ENCODE measurements around the gene ATP1B3.

The ATP1B3 gene

DNA sequence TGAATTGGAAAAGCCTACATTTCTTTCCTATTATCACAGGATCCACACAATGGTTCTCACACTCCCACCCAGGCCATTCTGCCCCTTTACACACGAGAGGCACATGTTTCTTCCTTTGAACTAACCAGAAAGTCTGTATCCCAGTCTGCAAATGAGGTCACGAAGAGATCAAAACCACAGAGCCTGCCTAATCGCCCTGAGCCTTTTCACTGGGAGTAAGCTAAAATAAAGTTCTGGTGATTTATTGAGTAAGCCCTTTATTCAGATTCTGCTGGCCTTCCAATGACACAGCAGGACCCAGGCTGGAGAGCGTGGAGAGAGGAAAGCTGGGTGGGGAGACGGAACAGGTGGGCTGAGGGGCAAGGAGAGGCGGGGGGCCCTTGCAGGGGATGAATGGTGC, 78.7 kb downstream of the ATP1B3 start:
- H3K27ac Mint-ChIP-seq = peak overlapping the region; percentile 78 to 89 (median 78)
- peak overlapping the region in 1 of 3 experiments; percentile 0 for H3K4me3 Mint-ChIP-seq
- peaks cover 72% of the 10 kb centered on the region for H3K36me3 Mint-ChIP-seq (ENCODE audit: low read depth)
- H3K27me3 Mint-ChIP-seq (ENCODE audit: low read depth) = no peaks in the 10 kb centered on the region
- no peak for TF ChIP-seq CTCF (IDR thresholded peaks at IDR 0.05; ENCODE audit: unreplicated experiment in 3 of 3)
- H3K9me3 Mint-ChIP-seq = no peaks in the 10 kb centered on the region
- peaks cover 33% of the 10 kb centered on the region for H3K4me1 Mint-ChIP-seq

GRCh38 chr3:141959589-141960554, 83.4 kb downstream of the ATP1B3 start:
- peaks cover 87% of the 10 kb centered on the region for H3K36me3 Mint-ChIP-seq (ENCODE audit: low read depth)
- no peak overlapping the region for H3K4me3 Mint-ChIP-seq
- no peaks in the 10 kb centered on the region for H3K27me3 Mint-ChIP-seq (ENCODE audit: low read depth)
- H3K4me1 Mint-ChIP-seq = peaks cover 10% of the 10 kb centered on the region
- H3K27ac Mint-ChIP-seq = peak overlapping the region; percentile 15 to 60 (median 42)
- no peak for TF ChIP-seq CTCF (IDR thresholded peaks at IDR 0.05; ENCODE audit: unreplicated experiment in 3 of 3)
- H3K9me3 Mint-ChIP-seq = no peaks in the 10 kb centered on the region

DNA sequence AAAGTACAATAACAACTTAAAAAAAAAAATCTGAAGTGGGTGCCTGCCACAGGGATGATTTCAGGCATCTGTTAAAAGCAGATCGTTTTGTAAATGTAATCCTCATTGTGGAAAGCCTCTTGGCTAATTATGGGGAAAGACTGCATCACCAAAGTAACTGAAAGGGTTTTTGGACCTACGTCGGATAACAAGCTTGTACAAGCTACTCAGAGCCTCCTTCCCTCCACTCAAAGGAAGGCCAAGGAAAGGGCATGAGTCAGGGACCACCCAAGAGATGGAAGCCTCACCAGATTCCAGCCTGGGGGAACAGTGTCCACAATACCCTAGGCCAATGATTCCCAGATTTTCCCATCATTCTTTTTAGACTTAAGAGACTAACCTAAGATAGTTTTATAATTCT, 84.3 kb downstream of the ATP1B3 start:
- H3K9me3 Mint-ChIP-seq = no peaks in the 10 kb centered on the region
- no peak for TF ChIP-seq CTCF (IDR thresholded peaks at IDR 0.05; ENCODE audit: unreplicated experiment in 3 of 3)
- H3K4me3 Mint-ChIP-seq = no peak overlapping the region
- H3K4me1 Mint-ChIP-seq = peaks cover 4% of the 10 kb centered on the region
- peak overlapping the region in 1 of 3 experiments; percentile 60 for H3K27ac Mint-ChIP-seq
- no peaks in the 10 kb centered on the region for H3K27me3 Mint-ChIP-seq (ENCODE audit: low read depth)
- peaks cover 86% of the 10 kb centered on the region for H3K36me3 Mint-ChIP-seq (ENCODE audit: low read depth)

GRCh38 chr3:141963301-141963700, 86.9 kb downstream of the ATP1B3 start:
- no peak overlapping the region for H3K4me3 Mint-ChIP-seq
- H3K27ac Mint-ChIP-seq = no peak overlapping the region
- H3K9me3 Mint-ChIP-seq = no peaks in the 10 kb centered on the region
- peaks cover 4% of the 10 kb centered on the region for H3K4me1 Mint-ChIP-seq
- no peaks in the 10 kb centered on the region for H3K27me3 Mint-ChIP-seq (ENCODE audit: low read depth)
- H3K36me3 Mint-ChIP-seq (ENCODE audit: low read depth) = peaks cover 70% of the 10 kb centered on the region
- TF ChIP-seq CTCF (IDR thresholded peaks at IDR 0.05; ENCODE audit: unreplicated experiment in 3 of 3) = no peak

- Mint-ChIP-seq H3K9me3 (no peaks in the 10 kb centered on the region), H3K4me1 (no peaks in the 10 kb centered on the region), H3K27me3 (ENCODE audit: low read depth) (no peaks in the 10 kb centered on the region), H3K4me3 (no peak overlapping the region), H3K36me3 (ENCODE audit: low read depth) (peaks cover 63% of the 10 kb centered on the region), H3K27ac (peak overlapping the region in 1 of 3 experiments; percentile 13)
- TF ChIP-seq CTCF (IDR thresholded peaks at IDR 0.05; ENCODE audit: unreplicated experiment in 3 of 3) = no peak
Measured at GRCh38 chr3:141965471-141965870, 89.0 kb downstream of the ATP1B3 start.
